ENCODE data around the gene ZFYVE26. TPM values are rescaled to one million over a fixed set of nuclear protein-coding genes. Genes with fewer than 3 reads are reported as not detected.

Gene ZFYVE26
- total RNA-seq, 2 donors from 2014 or later: 22.6 to 32.5 TPM

GRCh38 chr14:67763158-67763822 lies 53.1 kb downstream of the ZFYVE26 start:
- Histone ChIP-seq H3K27me3 (replicated peaks; ENCODE audit: insufficient read depth) (no peaks in the 10 kb centered on the region), H3K27ac (no peak overlapping the region), H3K9me3 (no peaks in the 10 kb centered on the region), H3K36me3 (peaks cover 47% of the 10 kb centered on the region), H3K4me1 (ENCODE audit: control insufficient read depth in 1 of 2, low read depth in 2 of 2) (no peaks in the 10 kb centered on the region), H3K4me3 (no peak overlapping the region)
- DNase-seq (ENCODE audit: low spot score) (no peak), ATAC-seq (ENCODE audit: insufficient number of reproducible peaks, low FRiP score, low read depth) (no peak)
- TF ChIP-seq, protein P1, sequence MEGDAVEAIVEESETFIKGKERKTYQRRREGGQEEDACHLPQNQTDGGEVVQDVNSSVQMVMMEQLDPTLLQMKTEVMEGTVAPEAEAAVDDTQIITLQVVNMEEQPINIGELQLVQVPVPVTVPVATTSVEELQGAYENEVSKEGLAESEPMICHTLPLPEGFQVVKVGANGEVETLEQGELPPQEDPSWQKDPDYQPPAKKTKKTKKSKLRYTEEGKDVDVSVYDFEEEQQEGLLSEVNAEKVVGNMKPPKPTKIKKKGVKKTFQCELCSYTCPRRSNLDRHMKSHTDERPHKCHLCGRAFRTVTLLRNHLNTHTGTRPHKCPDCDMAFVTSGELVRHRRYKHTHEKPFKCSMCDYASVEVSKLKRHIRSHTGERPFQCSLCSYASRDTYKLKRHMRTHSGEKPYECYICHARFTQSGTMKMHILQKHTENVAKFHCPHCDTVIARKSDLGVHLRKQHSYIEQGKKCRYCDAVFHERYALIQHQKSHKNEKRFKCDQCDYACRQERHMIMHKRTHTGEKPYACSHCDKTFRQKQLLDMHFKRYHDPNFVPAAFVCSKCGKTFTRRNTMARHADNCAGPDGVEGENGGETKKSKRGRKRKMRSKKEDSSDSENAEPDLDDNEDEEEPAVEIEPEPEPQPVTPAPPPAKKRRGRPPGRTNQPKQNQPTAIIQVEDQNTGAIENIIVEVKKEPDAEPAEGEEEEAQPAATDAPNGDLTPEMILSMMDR (IDR thresholded peaks at IDR 0.05): no peak

- no peak overlapping the region for H3K4me3 ChIP-seq
- H3K9me3 ChIP-seq: no peaks in the 10 kb centered on the region
- H3K36me3 ChIP-seq: peaks cover 38% of the 10 kb centered on the region
- TF ChIP-seq, protein P1 (IDR thresholded peaks at IDR 0.05): no peak
- no peak for DNase-seq (ENCODE audit: low spot score)
- H3K27ac ChIP-seq: no peak overlapping the region
- H3K4me1 ChIP-seq (ENCODE audit: control insufficient read depth in 1 of 2, low read depth in 2 of 2): no peaks in the 10 kb centered on the region
- H3K27me3 ChIP-seq (replicated peaks; ENCODE audit: insufficient read depth): no peaks in the 10 kb centered on the region
- no peak for ATAC-seq (ENCODE audit: insufficient number of reproducible peaks, low FRiP score, low read depth)
These were observed 54.3 kb downstream of the ZFYVE26 start for GRCh38 chr14:67762051-67762450.

- no peak for DNase-seq (ENCODE audit: low spot score)
- Histone ChIP-seq H3K9me3 (no peaks in the 10 kb centered on the region), H3K36me3 (peaks cover 24% of the 10 kb centered on the region)
These were observed 56.5 kb downstream of the ZFYVE26 start for GRCh38 chr14:67759916-67760315.

DNA sequence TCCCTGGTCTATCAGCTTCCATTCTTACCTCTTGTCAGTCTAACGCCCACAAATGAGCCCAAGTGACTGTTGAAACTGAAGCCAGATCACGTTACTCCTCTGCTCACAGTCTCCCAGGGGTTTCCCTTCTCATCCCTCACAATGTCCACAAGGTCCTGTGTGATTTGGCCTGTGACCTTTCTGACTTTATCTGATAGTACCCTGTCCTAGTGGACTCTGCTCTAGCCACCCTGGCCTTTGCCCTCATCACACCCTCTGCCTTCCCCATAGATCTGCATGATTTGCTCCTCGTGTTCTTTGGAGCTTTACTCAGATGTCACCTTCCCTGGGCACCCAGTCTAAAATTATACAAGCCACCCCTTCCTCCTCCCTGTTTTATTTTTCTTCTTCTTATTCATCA lies 59.2 kb downstream of the ZFYVE26 start:
- TF ChIP-seq, protein P1 (IDR thresholded peaks at IDR 0.05): no peak
- DNase-seq (ENCODE audit: low spot score): no peak

More at GRCh38 chr14:67759916-67760315, 56.5 kb downstream of the ZFYVE26 start:
- ATAC-seq (ENCODE audit: insufficient number of reproducible peaks, low FRiP score, low read depth): no peak
- Histone ChIP-seq H3K27me3 (replicated peaks; ENCODE audit: insufficient read depth) (no peaks in the 10 kb centered on the region), H3K27ac (no peak overlapping the region), H3K4me1 (ENCODE audit: control insufficient read depth in 1 of 2, low read depth in 2 of 2) (no peaks in the 10 kb centered on the region), H3K4me3 (no peak overlapping the region)
- TF ChIP-seq, protein P1 (IDR thresholded peaks at IDR 0.05): no peak

DNA sequence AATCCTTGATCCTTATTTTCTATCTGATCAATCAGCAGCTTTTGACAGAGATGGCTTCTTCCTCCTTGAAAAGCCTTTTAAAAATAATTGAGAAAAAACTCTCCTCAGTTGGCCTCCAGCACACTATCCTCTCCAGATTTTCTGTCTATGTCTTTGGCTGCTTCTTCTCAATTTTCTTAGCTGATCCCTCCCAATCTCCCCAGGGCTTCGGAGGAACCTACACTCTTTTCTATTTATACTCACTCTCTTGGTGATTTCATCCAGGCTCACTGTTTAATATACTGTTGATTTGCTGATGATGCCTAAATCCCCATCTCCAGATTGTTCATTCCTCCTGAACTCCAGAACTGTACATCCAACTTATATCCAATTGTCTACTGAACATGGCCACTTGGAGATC lies 59.9 kb downstream of the ZFYVE26 start:
- Histone ChIP-seq H3K4me1 (ENCODE audit: control insufficient read depth in 1 of 2, low read depth in 2 of 2) (no peaks in the 10 kb centered on the region), H3K27me3 (replicated peaks; ENCODE audit: insufficient read depth) (no peaks in the 10 kb centered on the region), H3K36me3 (peaks cover 43% of the 10 kb centered on the region), H3K27ac (no peak overlapping the region), H3K9me3 (no peaks in the 10 kb centered on the region), H3K4me3 (no peak overlapping the region)
- TF ChIP-seq, protein P1 (IDR thresholded peaks at IDR 0.05): no peak
- ATAC-seq (ENCODE audit: insufficient number of reproducible peaks, low FRiP score, low read depth) (no peak), DNase-seq (ENCODE audit: low spot score) (no peak)

More for the DNA sequence above, 59.2 kb downstream of the ZFYVE26 start:
- no peaks in the 10 kb centered on the region for H3K4me1 ChIP-seq (ENCODE audit: control insufficient read depth in 1 of 2, low read depth in 2 of 2)
- H3K27ac ChIP-seq: no peak overlapping the region
- H3K36me3 ChIP-seq: peaks cover 43% of the 10 kb centered on the region
- no peak for ATAC-seq (ENCODE audit: insufficient number of reproducible peaks, low FRiP score, low read depth)
- no peak overlapping the region for H3K4me3 ChIP-seq
- H3K27me3 ChIP-seq (replicated peaks; ENCODE audit: insufficient read depth): no peaks in the 10 kb centered on the region
- H3K9me3 ChIP-seq: no peaks in the 10 kb centered on the region
